HK-2 (cell line): ENCODE measurements around the gene ITGB5.
A peak's percentile ranks its signal among the peaks of the same experiment; 100 is the strongest.
"Not testable (repeated sequence)": the region's sequence is repeated elsewhere in the genome, so short reads cannot be mapped to it uniquely, and the experiment has no call there.

ENCODE experiments used
- DNase-seq: peaks from one replicate; pipeline ENCODE4 v3.0.0-alpha.2; 2018; ENCODE audit not compliant: unreplicated experiment

Gene ITGB5

DNA sequence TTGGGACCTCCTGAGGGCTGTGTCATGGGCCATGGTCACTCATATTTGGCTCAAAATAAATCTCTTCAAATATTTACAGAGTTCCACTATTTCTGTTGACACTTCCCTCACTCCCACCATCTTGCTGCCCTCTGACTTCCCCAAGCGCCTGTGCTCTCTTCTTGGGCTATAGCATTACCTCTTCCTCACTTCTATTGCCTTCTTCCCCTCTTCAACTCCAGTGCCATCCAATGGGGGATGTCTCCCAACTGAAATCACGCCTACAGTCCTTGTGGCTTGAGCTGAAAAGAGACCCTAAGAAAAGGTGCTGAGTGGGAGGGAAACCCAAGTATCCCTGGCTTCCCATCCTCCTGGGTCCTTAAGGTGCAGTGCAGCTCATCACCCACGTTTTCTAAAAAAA, 135.1 kb downstream of the ITGB5 start:
- DNase-seq: no peak

DNA sequence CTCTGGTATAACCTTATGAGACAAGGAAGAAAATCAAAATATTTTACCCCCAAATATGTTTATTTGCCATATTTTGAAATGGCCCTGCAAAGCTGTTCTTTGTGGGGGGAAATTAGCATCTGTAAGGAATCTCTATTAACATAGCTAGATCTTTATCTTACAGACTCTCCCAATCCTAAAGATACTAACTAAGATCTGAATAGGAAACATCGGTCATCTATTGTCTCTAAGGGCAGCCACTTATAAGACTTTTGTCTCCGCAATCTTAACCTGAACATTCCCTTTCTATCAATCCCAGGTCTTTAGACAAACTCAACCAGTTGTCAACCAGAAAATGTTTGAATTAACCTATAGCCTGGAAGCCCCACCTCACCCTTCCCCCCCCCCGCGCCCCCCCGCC, 135.7 kb downstream of the ITGB5 start:
- DNase-seq: no peak

DNA sequence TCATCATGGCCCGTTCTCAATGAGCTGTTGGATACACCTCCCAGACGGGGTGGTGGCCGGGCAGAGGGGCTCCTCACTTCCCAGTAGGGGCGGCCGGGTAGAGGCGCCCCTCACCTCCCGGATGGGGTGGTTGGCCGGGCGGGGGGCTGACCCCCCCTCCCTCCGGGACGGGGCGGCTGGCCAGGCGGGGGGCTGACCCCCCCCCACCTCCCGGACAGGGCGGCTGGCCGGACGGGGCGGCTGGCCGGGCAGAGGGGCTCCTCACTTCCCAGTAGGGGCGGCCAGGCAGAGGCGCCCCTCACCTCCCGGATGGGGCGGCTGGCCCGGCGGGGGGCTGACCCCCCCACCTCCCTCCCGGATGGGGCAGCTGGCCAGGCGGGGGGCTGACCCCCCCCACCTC, 137.3 kb downstream of the ITGB5 start:
- DNase-seq: not testable (repeated sequence)

DNA sequence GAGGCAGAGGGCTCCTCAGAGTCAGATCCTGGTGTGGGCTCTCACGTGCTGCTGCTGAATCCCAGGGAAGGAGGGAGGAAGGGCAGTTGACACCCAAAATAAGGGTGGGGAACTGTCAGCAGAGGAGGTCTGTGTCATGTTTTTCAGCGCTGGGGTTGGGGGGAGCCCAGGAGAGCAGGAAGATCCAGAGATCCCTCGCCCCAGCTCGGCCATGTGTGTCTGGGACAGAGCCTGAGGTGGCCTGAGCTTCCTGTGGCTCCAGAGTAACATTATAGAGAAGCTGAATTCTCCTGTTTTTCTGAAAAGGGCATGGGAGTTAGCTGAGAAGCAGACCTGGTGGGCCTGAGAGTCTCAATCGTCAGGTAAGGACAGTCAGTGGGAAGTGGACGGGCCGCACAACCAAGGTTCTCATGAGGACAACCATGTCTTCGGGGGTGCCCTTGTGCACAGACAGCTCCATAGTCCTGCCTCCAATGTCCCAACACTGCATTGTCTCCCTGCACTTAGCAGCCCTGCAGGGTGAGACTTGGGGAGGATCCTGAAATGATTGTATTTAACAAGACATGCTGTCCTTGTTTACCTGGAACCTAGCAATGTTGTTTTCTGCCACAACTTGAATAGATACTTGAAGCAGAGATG, 138.5 kb downstream of the ITGB5 start:
- no peak for DNase-seq

DNA sequence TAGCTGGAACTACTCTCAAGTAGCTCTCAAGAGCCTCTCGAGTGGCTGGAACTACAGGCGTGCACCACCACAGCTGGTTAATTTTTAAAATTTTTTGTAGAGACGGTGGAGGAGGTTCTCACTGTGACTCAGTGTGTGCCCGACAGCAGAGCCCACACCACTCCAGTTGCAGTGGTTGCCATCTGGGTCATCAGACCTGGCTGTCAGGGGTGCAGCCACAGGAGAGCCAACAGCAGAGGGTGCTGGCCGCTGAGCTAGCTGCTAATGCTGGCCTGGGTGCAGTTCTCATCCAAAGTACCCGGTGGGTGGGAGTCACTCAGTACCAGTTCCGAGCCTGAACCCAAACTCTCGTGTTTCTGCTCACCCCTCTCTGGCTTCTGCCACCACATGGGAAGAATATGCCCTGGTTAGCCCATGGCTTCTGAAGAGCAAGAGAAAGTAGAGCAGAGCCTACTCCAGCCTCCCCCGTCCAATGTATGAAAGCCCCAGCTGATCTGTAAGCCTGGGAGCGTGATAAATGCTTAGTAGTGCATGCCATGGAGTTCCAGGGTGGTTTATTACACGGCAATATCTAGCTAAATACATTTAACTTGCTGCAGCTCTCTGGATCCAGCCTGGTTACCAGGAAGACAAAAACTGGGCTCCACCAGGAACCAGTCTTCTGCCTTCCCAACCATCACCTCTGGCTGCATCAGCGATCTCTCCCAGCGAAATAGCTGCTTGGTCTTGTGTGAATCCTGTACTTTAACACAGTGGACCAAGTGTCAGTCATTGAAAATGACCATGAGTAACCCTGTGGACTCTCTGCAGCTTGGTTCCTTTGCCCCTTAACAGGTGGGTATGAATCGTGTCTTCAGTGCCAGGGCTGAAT, 139.8 kb downstream of the ITGB5 start:
- peak; percentile 46 for DNase-seq

DNA sequence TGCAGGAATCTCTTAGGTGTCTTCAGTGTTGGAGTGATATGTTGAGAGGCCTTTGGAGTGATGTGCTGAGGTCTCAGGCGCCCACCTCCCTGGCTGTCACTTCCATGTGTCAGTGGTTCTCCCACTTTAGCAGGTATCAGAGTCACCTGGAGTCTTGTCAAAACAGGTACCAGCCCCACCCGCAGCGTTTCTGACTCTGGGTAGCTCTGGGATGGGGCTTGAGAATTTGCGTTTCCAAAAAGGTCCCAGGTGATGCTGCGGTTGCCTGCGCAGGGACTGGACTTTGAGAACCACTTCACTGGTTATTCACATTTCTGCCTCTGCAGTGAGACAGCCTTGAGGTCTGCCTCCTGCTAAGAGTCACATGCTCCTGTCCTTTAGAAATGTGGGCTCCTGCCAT, 141.4 kb downstream of the ITGB5 start:
- DNase-seq: no peak

DNA sequence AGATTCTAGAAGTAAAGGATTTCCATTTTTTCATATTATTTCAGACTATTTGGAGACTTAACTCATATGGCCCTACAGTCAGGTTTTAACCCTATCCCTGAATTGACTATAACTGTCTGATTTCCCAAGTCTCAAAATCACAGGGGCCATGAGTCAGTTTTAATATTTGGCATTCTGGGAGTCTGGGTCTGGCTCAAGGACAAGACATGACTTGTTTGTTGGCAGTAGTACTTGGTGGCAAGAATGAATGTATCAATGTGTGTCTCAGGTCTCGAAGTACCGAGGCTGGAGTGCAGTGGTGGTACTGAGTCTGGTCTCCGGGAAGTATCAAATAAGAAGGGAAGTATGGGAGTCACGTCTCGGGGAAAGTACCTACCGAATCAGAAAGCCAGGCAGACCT, 146.1 kb downstream of the ITGB5 start:
- no peak for DNase-seq

DNA sequence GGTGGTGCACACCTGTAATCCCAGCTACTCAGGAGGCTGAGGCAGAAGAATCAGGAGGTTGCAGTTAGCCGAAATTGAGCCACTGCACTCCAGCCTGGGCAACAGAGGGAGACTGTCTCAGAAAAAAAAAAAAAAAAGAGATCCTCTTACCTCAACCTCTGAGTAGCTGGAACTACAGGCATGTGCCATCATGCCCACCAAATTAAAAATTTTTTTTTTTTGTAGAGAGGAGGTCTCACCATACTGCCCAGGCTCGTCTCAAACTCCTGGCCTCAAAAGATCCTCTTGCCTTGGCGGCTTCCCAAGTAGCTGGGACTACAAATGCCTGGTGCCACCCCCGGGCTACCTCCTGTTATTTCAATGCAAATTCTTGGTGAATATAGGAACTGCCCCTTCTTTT, 155.4 kb downstream of the ITGB5 start:
- no peak for DNase-seq

DNA sequence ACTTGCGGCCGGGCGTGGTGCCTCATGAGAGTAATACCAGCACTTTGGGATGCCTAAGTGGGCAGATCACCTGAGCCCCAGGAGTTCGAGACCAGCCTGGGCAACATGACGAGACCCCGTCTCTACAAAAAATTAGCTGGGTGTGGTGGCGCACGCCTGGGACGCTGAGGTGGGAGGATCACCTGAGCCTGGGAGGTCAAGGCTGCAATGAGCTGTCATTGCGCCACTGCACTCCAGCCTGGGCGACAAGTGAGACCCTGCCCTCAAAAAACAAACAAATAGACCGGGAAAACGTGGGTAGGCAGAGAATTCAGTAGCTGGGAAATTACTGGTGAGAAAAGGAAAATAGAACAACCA, 156.2 kb downstream of the ITGB5 start:
- no peak for DNase-seq

DNA sequence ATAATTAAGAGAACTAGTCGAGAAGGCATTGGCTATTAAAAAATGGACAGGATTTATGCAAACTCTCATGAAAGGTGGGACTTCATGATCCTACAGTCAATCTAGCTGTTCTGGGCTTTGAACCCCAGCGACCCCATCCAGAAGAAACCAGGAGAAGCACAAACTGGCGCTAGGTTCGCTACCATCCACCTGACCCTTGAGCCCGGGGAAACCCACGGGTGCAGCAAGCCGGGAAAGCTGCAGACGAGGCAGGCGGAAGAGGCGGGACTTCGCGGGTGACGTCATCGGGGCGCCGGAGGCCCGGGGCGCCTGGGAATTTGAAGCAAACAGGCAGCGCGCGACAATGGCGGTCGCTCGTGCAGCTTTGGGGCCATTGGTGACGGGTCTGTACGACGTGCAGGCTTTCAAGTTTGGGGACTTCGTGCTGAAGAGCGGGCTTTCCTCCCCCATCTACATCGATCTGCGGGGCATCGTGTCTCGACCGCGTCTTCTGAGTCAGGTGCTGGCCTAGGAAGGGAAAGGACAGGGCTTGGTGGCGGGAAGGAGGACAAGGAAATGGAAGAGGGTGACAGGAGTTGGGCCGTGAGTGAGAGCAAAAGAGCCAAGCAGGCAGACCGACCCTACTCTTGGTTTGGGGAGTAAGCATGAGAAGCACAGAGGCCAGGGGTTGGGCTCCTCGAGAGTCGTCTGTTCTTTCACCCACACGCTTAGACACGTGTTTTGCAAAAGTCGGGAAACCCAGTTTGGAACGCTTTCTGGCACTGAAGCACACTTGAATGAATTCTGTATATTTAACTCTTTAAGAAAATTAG, 156.8 kb downstream of the ITGB5 start, which contains the start of gene UMPS:
TSS of gene UMPS (plus strand) at position 324 of the 812 bp plus-strand sequence. CDS start at position 344, 20 bp downstream.
- DNase-seq: peak; percentile 91

DNA sequence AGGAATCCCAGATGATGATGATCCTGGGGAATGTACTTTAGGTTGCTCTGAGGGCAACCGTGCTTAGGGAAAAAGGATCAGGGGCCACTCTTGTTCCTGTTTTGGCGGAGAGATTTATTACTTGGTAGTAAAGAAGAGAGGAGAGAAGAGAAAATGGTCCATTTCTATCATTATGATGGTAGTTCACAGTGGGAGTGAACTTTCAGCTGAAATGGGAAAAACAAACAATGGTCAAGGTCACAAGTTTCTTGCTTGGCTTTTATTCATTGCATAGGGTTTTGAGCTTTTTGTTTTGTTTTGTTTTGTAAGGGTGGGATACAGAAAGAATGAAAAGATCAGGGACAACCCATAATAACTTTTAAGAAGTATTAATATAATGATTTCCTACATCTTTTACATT, 164.6 kb downstream of the ITGB5 start:
- DNase-seq: no peak

DNA sequence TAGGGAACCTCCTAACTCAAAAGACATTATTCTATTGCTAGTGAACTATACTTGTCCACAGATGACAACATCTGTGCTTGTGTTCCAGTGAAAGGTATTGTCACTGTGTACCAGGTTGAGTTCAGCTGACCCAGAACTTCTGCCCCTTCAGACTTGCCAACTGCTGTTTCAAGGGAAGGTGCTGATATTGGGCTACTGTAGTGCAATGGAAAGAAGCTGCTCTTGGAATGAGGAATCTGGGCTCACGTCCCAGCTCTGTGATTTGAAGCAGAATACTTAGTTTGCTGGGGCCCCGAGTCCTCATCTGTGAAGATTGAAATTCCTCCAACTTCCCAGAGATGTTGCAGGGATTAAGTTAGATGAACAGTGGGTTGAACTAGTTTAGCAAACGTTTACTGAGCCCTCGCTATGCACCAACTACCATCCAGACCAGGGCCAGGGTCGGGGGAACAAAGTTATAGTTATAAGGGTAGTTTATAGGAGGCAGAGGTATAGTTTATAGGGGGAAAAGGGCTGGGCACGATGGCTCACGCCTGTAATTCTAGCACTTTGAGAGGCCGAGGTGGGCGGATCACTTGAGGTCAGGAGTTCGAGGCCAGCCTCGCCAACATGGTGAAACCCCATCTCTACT, 172.8 kb downstream of the ITGB5 start:
- DNase-seq: no peak
